ENCODE data around the gene ADGB. TPM values are rescaled to one million over a fixed set of nuclear protein-coding genes. Genes with fewer than 3 reads are reported as not detected.

ADGB gene
- total RNA-seq, 2 donors from 2014 or later: not detected

GRCh38 chr6:146827216-146827928 lies 228.6 kb downstream of the ADGB start:
- TF ChIP-seq POLR2A (IDR thresholded peaks at IDR 0.05): no peak
- no peak for TF ChIP-seq CTCF (IDR thresholded peaks at IDR 0.05)
- no peak overlapping the region for H3K27ac ChIP-seq
- H3K4me1 ChIP-seq: no peaks in the 10 kb centered on the region
- DNase-seq (no peak), ATAC-seq (no peak)
- no peaks in the 10 kb centered on the region for H3K36me3 ChIP-seq (replicated peaks in 1 of 2; ENCODE audit: insufficient read depth in 1 of 2, low read depth in 2 of 2)
- WGBS, 2 donors: 57 to 64% methylated on average over 4 of the region's 4 CpGs
- intact Hi-C loops (cut with DNase I): no loop called here
- H3K4me3 ChIP-seq: no peak overlapping the region
- no peaks in the 10 kb centered on the region for H3K9me3 ChIP-seq
- H3K27me3 ChIP-seq: no peaks in the 10 kb centered on the region

- Histone ChIP-seq H3K27me3 (no peaks in the 10 kb centered on the region), H3K4me1 (no peaks in the 10 kb centered on the region), H3K27ac (no peak overlapping the region), H3K36me3 (replicated peaks in 1 of 2; ENCODE audit: insufficient read depth in 1 of 2, low read depth in 2 of 2) (no peaks in the 10 kb centered on the region), H3K9me3 (no peaks in the 10 kb centered on the region), H3K4me3 (no peak overlapping the region)
- intact Hi-C loops (cut with DNase I): no loop called here
- DNase-seq: no peak
- WGBS, 2 donors: 100% methylated on average over 1 of the region's 1 CpG
- TF ChIP-seq POLR2A (IDR thresholded peaks at IDR 0.05): no peak
- TF ChIP-seq CTCF (IDR thresholded peaks at IDR 0.05): no peak
- ATAC-seq: no peak
These were observed 231.2 kb downstream of the ADGB start for GRCh38 chr6:146829792-146830565.

GRCh38 chr6:146833157-146833556 lies 234.4 kb downstream of the ADGB start:
- ATAC-seq (no peak), DNase-seq (no peak)
- Histone ChIP-seq H3K27me3 (no peaks in the 10 kb centered on the region), H3K27ac (no peak overlapping the region), H3K9me3 (no peaks in the 10 kb centered on the region), H3K4me3 (no peak overlapping the region), H3K4me1 (no peaks in the 10 kb centered on the region), H3K36me3 (replicated peaks in 1 of 2; ENCODE audit: insufficient read depth in 1 of 2, low read depth in 2 of 2) (no peaks in the 10 kb centered on the region)
- no peak for TF ChIP-seq CTCF (IDR thresholded peaks at IDR 0.05)
- TF ChIP-seq POLR2A (IDR thresholded peaks at IDR 0.05): no peak
- 47 to 60% methylated on average over 3 of the region's 3 CpGs for WGBS, 2 donors
- intact Hi-C loops (cut with DNase I): no loop called here

- no peaks in the 10 kb centered on the region for H3K4me1 ChIP-seq
- no peak for ATAC-seq
- 76 to 79% methylated on average over 1 of the region's 1 CpG for WGBS, 2 donors
- H3K36me3 ChIP-seq (replicated peaks in 1 of 2; ENCODE audit: insufficient read depth in 1 of 2, low read depth in 2 of 2): no peaks in the 10 kb centered on the region
- DNase-seq: no peak
- no peaks in the 10 kb centered on the region for H3K9me3 ChIP-seq
- intact Hi-C loops (cut with DNase I): no loop called here
- H3K4me3 ChIP-seq: no peak overlapping the region
- H3K27ac ChIP-seq: no peak overlapping the region
- no peaks in the 10 kb centered on the region for H3K27me3 ChIP-seq
- TF ChIP-seq POLR2A (IDR thresholded peaks at IDR 0.05) (no peak), CTCF (IDR thresholded peaks at IDR 0.05) (no peak)
These were observed 241.4 kb downstream of the ADGB start for GRCh38 chr6:146840216-146840615.

All from body of pancreas (tissue), 4 donors.